ENCODE data around the gene COLQ.
A peak's percentile ranks its signal among the peaks of the same experiment; 100 is the strongest.

The COLQ gene

GRCh38 chr3:15520804-15521572, 518 bp downstream of the COLQ start:
- DNase-seq (ENCODE audit: low read depth in 1 of 2, low spot score in 1 of 2): no peak

- no peak for DNase-seq (ENCODE audit: low read depth in 1 of 2, low spot score in 1 of 2)
Measured at GRCh38 chr3:15520185-15520584, 1.3 kb downstream of the COLQ start.

- no peak for DNase-seq (ENCODE audit: low read depth in 1 of 2, low spot score in 1 of 2)
Measured at GRCh38 chr3:15519096-15519495, 2.4 kb downstream of the COLQ start.

- DNase-seq (ENCODE audit: low read depth in 1 of 2, low spot score in 1 of 2): no peak
Measured at GRCh38 chr3:15514663-15515340, 6.7 kb downstream of the COLQ start.

GRCh38 chr3:15513810-15514662, 7.5 kb downstream of the COLQ start:
- no peak for DNase-seq (ENCODE audit: low read depth in 1 of 2, low spot score in 1 of 2)

- no peak for DNase-seq (ENCODE audit: low read depth in 1 of 2, low spot score in 1 of 2)
Measured at GRCh38 chr3:15513116-15513515, 8.4 kb downstream of the COLQ start.

GRCh38 chr3:15512166-15512565, 9.3 kb downstream of the COLQ start:
- no peak for DNase-seq (ENCODE audit: low read depth in 1 of 2, low spot score in 1 of 2)

- no peak for DNase-seq (ENCODE audit: low read depth in 1 of 2, low spot score in 1 of 2)
Measured at GRCh38 chr3:15511156-15511555, 10.3 kb downstream of the COLQ start.

GRCh38 chr3:15510493-15510892, 11.0 kb downstream of the COLQ start:
- no peak for DNase-seq (ENCODE audit: low read depth in 1 of 2, low spot score in 1 of 2)

- DNase-seq (ENCODE audit: low read depth in 1 of 2, low spot score in 1 of 2): no peak
Measured at GRCh38 chr3:15506571-15506970, 14.9 kb downstream of the COLQ start.

GRCh38 chr3:15505479-15506165, 15.9 kb downstream of the COLQ start:
- DNase-seq (ENCODE audit: low read depth in 1 of 2, low spot score in 1 of 2): no peak

GRCh38 chr3:15502616-15503015, 18.9 kb downstream of the COLQ start:
- DNase-seq (ENCODE audit: low read depth in 1 of 2, low spot score in 1 of 2): no peak

GRCh38 chr3:15501126-15501525, 20.4 kb downstream of the COLQ start:
- no peak for DNase-seq (ENCODE audit: low read depth in 1 of 2, low spot score in 1 of 2)

GRCh38 chr3:15500107-15500724, 21.3 kb downstream of the COLQ start:
- peak in 1 of 2 donors; percentile 10 for DNase-seq (ENCODE audit: low read depth in 1 of 2, low spot score in 1 of 2)

- DNase-seq (ENCODE audit: low read depth in 1 of 2, low spot score in 1 of 2): no peak
Measured at GRCh38 chr3:15499536-15499935, 22.0 kb downstream of the COLQ start.

- no peak for DNase-seq (ENCODE audit: low read depth in 1 of 2, low spot score in 1 of 2)
Measured at GRCh38 chr3:15498431-15499214, 22.9 kb downstream of the COLQ start.

- no peak for DNase-seq (ENCODE audit: low read depth in 1 of 2, low spot score in 1 of 2)
Measured at GRCh38 chr3:15497964-15498363, 23.5 kb downstream of the COLQ start.

GRCh38 chr3:15496341-15496664, 25.2 kb downstream of the COLQ start:
- no peak for DNase-seq (ENCODE audit: low read depth in 1 of 2, low spot score in 1 of 2)

GRCh38 chr3:15495461-15496340, 25.8 kb downstream of the COLQ start:
- DNase-seq (ENCODE audit: low read depth in 1 of 2, low spot score in 1 of 2): no peak

Measured in activated CD4-positive, alpha-beta T cell treated with anti-CD3 and anti-CD28 coated beads, Interleukin-2, amount 50 U/mL, for 24 hours (primary cell).